NB4 (cell line): Measurements from ENCODE around the gene FILIP1L.

Source experiments
- POLR2A ChIP-seq: IDR thresholded peaks from 2 replicates; pipeline ENCODE4 v1.6.1; 2011; ENCODE audit warnings: mild to moderate bottlenecking; ENCODE audit not compliant: insufficient read length; ENCODE audit errors: extremely low read depth
- TF ChIP-seq, protein P1 (sequence below): IDR thresholded peaks from 2 replicates; pipeline ENCODE4 v1.6.1; 2011; ENCODE audit warnings: low read depth, low read length
- TF ChIP-seq, protein P2 (sequence below): IDR thresholded peaks from one replicate; pipeline ENCODE4 v1.5.1; 2012; ENCODE audit warnings: low read depth, low read length

DNA sequence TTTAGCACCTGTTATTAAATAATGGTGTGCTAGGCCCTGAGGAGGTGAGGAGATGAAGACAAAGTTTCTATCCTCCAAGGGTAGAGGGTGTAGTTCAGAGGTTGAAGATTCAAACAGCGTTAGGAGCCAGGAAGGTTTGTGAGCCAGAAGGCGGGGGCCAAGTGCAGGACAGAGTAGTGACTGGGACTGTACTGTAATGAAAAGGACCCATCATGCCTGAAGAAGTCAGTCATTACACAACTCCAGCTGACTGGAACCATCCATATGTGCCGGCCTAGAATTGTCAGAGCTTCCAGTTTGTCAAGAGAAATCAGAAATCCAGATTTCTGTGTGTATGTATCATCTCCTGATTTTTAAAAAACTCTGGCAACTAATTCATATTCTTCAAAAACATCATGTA lies 54.8 kb downstream of the FILIP1L start:
- TF ChIP-seq, protein P1, sequence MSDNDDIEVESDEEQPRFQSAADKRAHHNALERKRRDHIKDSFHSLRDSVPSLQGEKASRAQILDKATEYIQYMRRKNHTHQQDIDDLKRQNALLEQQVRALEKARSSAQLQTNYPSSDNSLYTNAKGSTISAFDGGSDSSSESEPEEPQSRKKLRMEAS, result no peak
- TF ChIP-seq, protein P2, sequence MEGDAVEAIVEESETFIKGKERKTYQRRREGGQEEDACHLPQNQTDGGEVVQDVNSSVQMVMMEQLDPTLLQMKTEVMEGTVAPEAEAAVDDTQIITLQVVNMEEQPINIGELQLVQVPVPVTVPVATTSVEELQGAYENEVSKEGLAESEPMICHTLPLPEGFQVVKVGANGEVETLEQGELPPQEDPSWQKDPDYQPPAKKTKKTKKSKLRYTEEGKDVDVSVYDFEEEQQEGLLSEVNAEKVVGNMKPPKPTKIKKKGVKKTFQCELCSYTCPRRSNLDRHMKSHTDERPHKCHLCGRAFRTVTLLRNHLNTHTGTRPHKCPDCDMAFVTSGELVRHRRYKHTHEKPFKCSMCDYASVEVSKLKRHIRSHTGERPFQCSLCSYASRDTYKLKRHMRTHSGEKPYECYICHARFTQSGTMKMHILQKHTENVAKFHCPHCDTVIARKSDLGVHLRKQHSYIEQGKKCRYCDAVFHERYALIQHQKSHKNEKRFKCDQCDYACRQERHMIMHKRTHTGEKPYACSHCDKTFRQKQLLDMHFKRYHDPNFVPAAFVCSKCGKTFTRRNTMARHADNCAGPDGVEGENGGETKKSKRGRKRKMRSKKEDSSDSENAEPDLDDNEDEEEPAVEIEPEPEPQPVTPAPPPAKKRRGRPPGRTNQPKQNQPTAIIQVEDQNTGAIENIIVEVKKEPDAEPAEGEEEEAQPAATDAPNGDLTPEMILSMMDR, result no peak
- TF ChIP-seq POLR2A, result no peak
